Endometrium (tissue), 2 donors: ENCODE data around the gene PITPNM2.
A peak's percentile ranks its signal among the peaks of the same experiment; 100 is the strongest.
"Not testable (repeated sequence)": the region's sequence is repeated elsewhere in the genome, so short reads cannot be mapped to it uniquely, and the experiment has no call there.

ENCODE experiments used
- FAIRE-seq: peaks from 2 replicates; lab custom pipeline; 2012; peaks lifted over from hg19 to GRCh38; lab: Jason Lieb, UNC
- donor health status: control.
- donor health status: control.

The PITPNM2 gene

DNA sequence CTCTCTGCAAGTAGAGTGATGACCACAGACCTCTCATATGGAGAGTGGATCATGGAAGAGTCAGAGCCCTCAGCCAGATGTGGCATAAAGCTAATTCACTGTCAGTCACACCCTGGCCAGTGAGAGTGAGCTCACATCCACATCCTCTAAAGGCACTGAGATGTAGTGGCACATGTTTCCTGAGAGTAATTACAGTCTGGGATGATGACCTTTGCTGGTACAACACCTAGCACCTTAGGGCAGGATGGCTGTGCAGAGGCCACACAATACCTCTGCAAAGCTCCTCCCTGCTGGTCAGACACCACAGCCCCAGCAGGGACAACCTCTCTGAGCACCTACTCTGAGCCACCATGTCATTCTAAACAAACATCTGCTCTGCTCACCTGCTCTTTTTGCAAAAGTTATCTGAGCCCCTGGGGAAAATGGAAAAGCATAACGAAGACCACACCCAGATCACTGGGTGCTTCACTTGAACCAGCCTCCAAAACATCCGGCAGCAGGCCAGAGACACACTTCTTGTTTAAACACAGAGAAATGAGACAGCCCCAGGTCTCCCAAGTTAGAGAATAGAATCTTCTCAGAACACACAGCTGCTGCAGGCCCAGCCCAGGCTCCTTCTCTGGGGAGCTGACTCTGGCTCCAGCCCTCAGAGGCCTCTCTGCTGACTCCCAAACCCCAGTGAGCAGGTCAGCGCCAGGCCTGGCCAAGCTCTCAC lies 30.3 kb downstream of the PITPNM2 start:
- FAIRE-seq, result no peak

DNA sequence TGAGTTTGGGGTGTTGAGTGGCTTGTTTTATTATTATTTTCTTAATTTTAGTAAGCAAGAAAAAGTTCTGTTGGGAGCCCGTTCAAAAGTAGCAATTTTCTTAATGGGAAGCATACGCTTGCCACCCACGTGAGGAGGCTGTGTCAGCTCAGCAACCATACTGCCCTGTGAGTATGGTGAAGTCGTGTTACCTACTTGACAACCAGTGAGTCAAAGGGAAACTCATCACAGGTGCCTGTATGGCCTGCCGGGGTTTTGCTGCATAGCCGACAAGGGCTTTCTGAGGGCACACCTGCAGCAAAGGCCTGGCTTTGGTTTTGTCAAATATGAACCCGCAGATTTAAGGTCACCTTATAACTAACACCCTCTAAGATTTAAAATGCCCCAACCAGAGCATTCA lies 31.1 kb downstream of the PITPNM2 start:
- no peak for FAIRE-seq

DNA sequence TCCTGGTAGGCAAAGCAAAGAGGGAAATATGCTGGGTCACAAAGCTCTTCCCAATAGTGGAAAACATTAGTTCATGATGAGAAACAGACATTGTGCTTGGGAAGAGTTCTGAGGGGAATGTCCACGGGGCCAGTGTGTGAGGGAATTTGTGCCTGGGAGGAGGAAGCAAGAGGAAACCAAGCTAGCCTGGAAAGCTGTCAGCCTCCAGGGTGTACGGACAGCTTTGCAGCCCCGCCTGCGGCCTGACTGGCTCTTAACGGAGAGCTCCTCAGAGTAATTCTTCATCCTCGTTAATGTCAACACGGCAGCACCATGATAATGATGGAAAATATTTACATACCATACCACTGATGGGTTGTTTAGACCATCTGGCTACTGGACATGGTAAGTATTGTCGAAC lies 32.4 kb downstream of the PITPNM2 start:
- peak; percentile 18 for FAIRE-seq

DNA sequence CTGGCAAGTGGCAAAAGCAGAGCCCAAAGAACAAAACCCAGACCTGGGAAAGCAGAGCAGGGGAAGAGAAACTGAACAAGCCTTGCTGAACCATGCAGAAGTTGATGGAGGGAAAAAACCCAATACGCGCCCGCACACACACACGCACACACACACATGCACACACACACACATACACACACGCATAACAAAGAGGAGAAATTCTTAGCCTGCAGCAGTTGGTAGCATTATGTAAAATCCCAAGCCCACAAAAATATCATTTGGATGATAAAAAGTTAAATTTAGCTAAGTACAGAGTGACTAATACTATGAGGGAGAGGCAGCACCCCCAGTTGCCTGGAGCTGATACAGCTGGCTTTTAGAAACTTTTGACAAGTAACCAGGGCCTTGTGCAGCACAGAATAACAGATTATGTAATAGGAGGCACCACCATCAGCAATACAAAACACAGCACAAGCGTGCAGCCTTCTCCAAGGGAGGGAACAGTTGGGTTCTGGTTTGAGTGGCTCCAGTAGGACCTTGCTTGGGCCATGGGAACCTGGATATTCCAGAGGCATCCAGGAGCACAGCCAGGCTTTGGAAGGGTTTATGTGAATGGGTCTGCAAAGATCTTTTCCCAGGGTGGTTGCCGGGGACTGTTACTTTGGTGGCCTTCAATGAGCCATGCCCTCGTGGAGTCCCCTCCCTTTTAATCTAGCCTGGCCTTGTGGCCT lies 35.3 kb downstream of the PITPNM2 start:
- FAIRE-seq, result peak; percentile 50

DNA sequence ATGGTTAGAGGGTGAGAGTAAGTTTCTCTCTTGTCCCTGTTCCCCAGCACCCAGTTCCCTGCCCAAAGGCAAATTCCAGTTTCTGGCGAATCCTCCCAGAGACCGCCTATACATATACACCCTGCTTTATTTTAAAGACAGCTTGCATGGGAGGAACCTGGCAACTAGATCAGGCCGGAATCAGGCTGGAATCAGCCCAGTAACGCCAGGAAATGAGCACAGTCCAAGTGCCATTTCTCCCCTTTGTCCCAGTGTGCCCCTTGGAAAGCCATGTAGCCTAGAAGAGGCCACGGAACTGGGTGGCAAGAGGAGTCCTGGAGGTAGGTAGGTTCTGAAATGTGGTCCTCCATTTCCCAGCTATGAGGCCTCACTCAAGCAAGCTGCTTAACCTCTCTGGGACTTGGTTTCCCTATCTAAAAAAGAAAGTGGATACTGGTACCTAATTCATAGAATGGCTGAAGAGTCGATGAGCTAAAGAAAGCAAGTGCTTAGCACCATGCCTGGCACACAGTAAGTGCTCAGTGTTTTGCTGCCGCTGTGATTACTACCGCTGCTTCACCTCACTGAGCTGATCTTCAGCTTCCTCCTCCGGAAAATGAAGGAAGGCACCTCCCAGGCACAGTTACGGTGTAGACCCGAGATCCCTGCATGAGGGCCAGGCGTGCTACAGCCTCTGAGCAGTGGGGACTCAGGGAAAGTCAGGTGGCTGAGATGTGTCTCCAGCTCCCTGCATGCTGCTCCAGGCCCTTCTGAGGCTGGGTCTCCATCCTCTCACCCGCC lies 36.4 kb downstream of the PITPNM2 start:
- no peak for FAIRE-seq

DNA sequence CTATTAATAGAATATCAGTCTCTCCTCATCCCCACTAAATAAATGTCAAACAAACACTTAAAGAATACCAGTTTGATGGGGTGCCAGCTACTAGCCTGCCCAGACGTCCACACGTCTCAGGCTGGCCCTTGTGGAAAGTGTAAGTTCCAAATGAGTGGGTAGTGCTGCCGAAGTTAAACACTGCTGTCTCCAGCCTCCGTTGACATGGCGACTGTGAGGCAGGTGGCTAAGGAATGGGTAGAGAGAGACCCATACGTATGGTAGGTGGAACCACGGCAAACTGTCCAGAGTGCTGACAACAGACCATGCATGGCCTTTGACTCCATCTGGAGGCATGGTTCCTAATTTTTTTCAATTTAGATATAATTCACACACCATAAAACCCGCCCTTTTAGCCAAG lies 37.9 kb downstream of the PITPNM2 start:
- FAIRE-seq, result no peak

DNA sequence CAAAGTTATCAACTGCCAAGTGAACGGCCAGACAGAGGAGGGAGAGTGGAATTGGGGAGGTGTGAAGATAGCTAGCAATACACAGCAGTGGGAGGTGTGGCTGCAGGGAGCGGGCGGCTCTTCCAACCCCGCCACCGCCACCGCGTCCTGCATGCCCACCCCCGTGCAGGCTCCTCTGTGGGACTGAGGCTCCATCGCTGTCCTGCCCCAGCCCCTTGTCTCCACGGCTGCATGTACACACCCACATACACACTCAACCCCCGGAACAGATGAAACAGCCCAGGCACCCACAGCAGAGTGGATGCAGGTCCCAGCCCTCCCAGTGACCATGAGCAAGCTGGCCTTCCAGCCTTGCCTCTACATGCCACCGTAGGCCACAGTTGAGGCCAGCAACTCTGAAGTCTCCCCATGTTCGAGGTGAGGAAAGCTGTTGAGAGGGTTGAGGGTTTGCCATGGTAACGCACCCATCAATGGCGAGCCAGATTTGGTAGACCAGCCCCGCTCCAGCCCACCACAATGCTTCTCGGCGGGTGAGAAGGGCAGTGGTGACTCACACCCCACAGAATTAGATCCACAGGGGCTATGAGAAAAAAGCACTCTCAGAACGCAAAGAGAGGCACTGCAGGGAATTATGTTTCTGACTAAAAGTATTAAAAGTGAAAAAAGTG lies 39.3 kb downstream of the PITPNM2 start:
- no peak for FAIRE-seq

DNA sequence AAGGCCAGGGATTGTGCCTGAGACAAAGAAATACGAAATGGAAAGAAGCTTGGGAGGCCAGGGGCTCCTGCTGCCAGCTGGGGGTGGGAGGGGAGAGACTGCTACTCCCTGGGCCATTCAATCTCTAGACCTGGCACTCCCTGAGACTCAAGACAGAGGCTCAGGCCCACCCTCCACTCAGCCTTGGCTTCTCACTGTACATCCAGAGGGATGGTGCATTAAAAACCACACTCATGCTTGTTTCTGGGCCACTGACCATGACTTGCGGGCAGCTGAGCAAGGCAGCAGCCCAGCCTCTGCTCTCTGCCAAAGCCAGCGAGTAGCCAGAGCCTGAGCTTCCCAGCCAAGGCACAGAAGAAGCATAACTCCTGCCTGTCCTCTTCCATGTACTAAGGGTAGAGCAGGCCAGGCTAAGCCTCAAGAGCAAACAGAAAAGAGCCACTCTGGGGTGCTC lies 41.5 kb downstream of the PITPNM2 start:
- no peak for FAIRE-seq

DNA sequence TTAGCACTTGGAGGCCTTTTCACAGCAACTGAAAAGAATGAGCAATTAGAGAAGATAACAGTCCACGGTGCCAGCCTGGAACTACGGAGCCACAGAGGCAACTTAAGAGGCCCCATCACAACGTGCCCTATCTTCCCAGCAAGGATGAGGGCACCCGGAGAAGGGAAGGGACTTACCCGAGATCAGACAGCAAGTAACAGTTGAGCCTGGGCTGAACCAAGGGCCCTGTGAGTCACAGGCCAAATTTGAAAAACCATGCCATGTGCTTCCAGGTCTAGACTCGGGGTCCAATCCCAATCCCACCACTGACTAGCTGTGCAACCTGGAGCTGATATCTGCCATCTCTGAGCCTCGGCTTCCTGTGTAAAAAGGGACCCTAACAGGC lies 42.2 kb downstream of the PITPNM2 start:
- FAIRE-seq, result no peak

DNA sequence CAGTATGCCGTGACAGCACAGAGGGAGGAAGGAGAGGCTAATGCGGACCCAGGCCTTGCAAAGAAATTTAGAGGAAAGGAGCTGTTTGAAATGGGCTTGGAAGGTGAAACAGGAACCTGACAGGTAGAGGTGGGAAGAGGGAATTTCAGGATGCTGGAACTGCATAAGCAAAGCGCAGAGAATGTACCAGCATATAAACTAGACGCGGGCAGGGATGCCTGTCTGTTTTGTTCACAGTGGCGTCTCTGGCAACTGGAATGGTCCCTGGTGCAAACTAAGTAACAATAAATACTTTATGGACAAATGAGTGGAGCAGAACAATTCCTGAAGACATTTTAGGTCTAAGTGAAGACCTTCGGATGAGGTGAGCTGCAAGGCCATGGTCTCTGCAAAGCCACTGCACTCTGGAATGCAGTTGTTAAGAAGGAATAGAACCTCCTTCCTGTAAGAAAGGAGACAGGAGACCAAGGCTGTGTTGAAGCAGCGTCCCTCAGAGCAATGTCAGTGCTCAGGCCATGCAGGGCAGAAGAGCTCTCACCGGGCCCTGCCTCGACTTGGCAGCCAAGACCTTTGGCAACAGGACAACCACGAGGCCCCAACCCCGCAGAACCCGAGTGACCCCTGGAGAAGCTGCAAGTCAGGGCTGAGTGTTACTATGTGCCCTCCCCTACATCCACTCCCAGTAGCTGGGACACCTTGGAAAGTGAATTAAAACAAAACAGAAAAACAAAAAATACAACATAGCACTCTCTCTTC lies 42.8 kb downstream of the PITPNM2 start:
- no peak for FAIRE-seq

DNA sequence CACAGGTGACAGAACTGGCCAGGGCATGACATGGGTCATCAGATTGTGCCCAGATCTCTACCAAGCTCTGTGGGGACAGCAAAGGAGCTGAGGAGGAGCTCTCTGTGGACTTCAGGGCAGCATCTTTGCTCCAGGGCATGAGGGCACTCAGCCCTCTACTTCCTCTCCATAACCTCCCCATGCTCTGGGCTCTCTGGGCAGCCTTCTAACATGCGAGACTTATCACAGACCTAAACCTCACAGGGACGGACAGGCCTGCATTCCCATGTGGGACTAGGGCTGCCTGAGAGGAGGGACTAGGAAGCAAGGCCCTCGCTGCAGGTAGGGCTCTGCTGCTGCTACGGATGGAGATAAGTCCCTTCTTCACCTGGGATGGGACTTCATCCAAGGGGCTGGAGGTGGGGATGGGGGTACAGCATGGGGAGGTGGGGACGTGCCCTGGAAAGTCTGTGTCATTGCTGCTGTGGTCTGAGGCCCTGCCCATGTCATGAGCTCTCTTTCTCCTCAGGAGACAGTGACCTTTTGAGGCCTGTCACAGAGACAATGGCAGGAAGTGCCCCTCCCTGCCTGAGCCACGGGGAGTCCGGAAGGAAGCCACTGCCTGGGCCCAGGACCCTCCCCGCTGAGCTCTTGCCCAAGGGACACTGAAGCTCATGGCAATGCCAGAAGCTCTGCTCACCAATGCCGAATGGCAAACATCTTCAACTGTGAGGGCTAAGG lies 44.1 kb downstream of the PITPNM2 start:
- FAIRE-seq, result no peak

DNA sequence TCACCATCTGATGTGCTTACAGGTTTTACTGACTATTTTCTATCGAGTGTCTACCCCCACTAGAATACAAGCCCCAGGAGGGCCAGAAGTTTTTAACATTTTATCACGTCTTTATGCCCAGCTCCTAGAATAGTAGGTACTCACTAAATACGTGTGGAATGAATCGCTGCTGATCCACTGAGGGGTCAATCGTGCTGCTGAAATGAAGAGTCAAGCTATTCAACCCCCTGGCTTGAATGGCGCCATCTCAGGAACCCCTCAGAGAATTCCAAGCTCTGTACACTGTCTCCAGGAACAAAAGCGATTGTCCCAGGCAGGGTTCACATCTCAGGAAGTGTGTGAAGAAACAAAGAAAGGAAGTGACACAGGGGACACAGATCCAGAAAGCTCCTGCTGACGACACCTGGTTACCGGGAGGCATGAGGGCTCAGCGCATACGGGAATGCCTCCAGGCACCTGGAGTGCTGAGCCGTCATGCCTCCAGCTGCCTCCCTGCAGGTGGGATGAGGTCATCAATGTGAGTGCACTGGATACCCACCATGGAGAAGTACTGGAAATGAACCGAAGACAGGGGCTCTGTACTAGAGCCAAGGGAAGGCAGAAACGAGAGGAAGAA lies 45.6 kb downstream of the PITPNM2 start:
- no peak for FAIRE-seq

DNA sequence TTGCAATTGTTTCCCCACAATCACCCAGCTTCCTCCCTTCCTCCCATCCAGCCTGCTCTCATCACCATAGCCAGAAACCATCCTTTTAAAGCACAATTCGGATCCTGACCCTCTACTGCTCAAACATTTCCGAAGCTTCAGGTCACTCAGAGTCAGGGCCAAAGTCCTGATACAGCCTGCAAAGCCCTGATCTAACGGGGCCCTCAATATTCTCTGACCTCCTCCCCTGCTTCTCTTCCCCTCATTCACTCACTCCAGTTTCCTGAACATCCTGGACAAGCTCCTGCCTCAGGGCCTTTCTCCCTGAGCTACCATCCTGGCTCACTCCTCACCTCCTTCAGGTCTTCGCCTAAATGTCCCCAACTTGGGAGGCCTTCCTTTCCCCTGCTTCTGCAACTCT lies 46.1 kb downstream of the PITPNM2 start:
- FAIRE-seq, result no peak

DNA sequence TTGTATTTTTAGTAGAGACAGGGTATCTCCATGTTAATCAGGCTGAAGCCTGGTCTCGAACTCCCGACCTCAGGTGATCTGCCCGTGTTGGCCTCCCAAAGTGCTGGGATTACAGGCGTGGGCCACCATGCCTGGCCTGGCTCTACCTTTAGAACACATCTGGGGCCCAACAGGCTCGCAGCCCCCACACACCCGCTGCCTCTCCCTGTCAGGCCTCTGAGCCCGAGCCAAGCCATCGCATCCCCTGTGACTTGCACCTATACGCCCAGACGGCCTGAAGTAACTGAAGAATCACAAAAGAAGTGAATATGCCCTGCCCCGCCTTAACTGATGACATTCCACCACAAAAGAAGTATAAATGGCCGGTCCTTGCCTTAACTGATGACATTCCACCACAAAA lies 46.8 kb downstream of the PITPNM2 start:
- not testable (repeated sequence) for FAIRE-seq

DNA sequence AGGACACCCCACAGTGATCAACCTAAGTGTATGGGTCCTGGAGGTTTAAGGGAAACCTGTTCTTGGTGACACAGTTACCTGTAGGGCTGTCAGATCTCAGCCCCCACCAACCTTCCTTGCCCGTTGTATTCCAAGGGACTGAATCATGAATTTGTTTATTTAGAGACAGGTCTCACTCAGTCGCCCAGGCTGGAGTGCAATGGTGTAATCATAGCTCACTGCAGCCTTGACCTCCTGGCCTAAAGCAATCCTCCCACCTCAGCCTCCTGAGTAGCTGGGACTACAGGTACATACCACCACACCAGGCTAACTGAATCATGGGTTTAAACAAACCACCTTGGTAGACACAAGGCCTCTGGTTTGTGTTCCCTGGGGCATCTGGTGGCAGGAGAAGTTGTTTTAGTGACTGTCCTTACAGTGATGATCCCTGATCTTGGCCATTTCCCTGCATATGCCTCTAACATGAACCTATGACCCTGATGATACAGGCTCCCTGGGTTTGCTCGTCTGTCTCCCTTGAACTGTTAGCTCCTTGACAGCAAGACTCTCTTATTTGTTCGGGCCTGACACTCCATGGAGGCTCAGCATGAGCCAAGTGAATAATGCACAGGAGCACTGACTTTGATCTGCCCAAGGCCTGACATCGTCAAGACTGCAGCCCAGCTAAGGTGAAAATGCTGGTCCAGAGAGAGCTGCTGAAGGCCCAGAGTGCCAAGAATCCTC lies 47.9 kb downstream of the PITPNM2 start:
- no peak for FAIRE-seq

DNA sequence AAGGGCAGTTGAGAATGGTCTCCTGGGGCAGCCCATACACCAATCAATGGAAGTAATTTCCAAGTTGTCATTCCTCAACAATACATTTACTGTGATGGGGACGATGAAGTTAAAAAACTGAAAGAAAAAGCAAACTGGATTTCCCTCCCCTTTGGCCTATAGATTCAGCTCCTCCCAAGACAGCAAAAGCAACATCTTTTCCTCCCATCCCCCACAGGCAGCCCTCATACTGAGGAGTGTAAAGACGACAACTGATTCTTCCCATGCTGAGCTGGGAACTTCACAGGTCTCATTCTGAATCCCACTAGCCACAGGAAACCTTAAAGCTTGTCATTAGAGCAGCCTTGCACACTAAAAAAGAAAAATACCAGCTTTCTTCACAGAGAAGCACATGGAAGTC lies 48.5 kb downstream of the PITPNM2 start:
- FAIRE-seq, result no peak

DNA sequence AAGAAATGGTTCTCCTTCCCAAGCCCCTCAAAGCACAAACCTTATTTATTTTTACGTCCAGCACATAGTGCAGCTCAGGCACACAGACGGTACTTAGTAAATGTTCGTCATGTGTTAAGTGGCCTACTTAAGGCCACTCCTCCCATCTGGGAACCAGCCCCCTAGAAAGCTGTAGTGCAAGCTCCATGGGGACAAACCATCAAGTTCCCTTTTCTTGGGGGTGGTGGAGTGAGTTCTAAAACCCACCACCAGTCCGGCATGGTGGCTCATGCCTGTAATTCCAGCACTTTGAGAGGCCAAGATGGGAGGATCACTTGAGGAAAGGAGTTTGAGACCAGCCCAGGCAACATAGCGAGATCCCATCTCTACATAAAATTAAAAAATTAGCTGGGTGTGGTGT lies 49.4 kb downstream of the PITPNM2 start:
- no peak for FAIRE-seq
